Kidney (tissue), 14 donors: ENCODE measurements around the gene RTEL1. TPM values are rescaled to one million over a fixed set of nuclear protein-coding genes. Genes with fewer than 3 reads are reported as not detected.

Experiments
- DNase-seq, 5 donors: peaks; one replicate each; pipeline ENCODE4 v3.0.0-alpha.2; 2013 to 2020
- FAIRE-seq: peaks from 2 replicates; lab custom pipeline; 2012; peaks lifted over from hg19 to GRCh38; lab: Jason Lieb, UNC
- H3K27ac ChIP-seq, 2 donors: one replicate each; pipeline ENCODE4 v1.7.0; 2013; ENCODE audit warnings: low read depth in 2 of 2, low read length in 2 of 2, inconsistent platforms in 1 of 2
- H3K27me3 ChIP-seq: one replicate; pipeline ENCODE4 v1.7.1; 2013; ENCODE audit warnings: low read length, inconsistent platforms; ENCODE audit not compliant: control insufficient read depth, insufficient read depth
- H3K36me3 ChIP-seq, 3 donors: one replicate each; pipeline versions ENCODE4 v1.7.0 to v1.7.1; 2013; ENCODE audit warnings: low read length in 3 of 3, control low read depth in 1 of 3, inconsistent platforms in 1 of 3; ENCODE audit not compliant: insufficient read depth in 3 of 3, control insufficient read depth in 2 of 3
- H3K4me1 ChIP-seq, 3 donors: one replicate each; pipeline versions ENCODE4 v1.7.0 to v1.7.1; 2013; ENCODE audit warnings: low read length in 3 of 3, inconsistent platforms in 1 of 3, low read depth in 1 of 3; ENCODE audit not compliant: control insufficient read depth in 2 of 3, insufficient read depth in 2 of 3
- H3K4me3 ChIP-seq, 3 donors: one replicate each; pipeline versions ENCODE4 v1.7.0 to v1.8.1; 2013; ENCODE audit warnings: low read length in 3 of 3, control low read depth in 1 of 3, inconsistent platforms in 1 of 3
- H3K9ac ChIP-seq, 3 donors: one replicate each; pipeline versions ENCODE4 v1.7.0 to v1.7.1; 2013; ENCODE audit warnings: low read length in 3 of 3, control low read depth in 1 of 3, inconsistent platforms in 1 of 3
- H3K9me3 ChIP-seq, 3 donors: one replicate each; pipeline versions ENCODE4 v1.7.0 to v1.7.1; 2013; ENCODE audit warnings: low read length in 3 of 3, control low read depth in 1 of 3, inconsistent platforms in 1 of 3; ENCODE audit not compliant: control insufficient read depth in 2 of 3, insufficient read depth in 1 of 3
- CTCF ChIP-seq: IDR thresholded peaks from 3 replicates; pipeline ENCODE4 v1.5.1; 2012; ENCODE audit warnings: mild to moderate bottlenecking, moderate library complexity, borderline replicate concordance; ENCODE audit not compliant: insufficient read depth; ENCODE audit errors: extremely low read depth
- intact Hi-C: fragments of 100-400 bp; cut with DNase I; formaldehyde crosslinking; loops from one replicate; pipeline ENCODE4 v1.11.1; 2022
- polyA plus RNA-seq: library from polyadenylated mRNA; stranded (reverse); fragments of 350-450 nt; fragmentation: Illumina TruSeq; extraction: RNeasy Lipid Tissue Mini Kit (QIAGEN cat#74804); gene quantifications from one replicate; pipeline ENCODE4 v1.2.3, GENCODE V29; 2014; ENCODE audit warnings: low read depth, low replicate concordance; ENCODE audit not compliant: insufficient read depth
- total RNA-seq: library from RNA; stranded (reverse); fragmentation: NEBNext Ultra II Directional; extraction: Animal tissue kit (Norgen Biotek cat#: 25700); gene quantifications from one replicate; pipeline ENCODE4 v1.2.1, GENCODE V29; 2021
- donor health status: control.
- donor health status: control.
- donor health status: control.
- donor health status: control.
- donor health status: control.
- donor health status: DM: yes; HTN: yes; CAD: no.
- donor health status: Normal renal cell carcinoma (clear cell type).

Gene RTEL1
- total and polyA plus RNA-seq, 2 donors from 2014 or later, result 5.3 to 37.7 TPM

- Histone ChIP-seq H3K9ac (no peak overlapping the region), H3K27ac (no peak overlapping the region), H3K27me3 (no peaks in the 10 kb centered on the region), H3K36me3 (peaks cover 0 to 11% (median 9%) of the 10 kb centered on the region in 3 donors), H3K9me3 (no peaks in the 10 kb centered on the region), H3K4me1 (peaks cover 0 to 3% (median 0%) of the 10 kb centered on the region in 3 donors), H3K4me3 (no peak overlapping the region)
- intact Hi-C loops, result no loop called here
- TF ChIP-seq CTCF, result no peak
- FAIRE-seq, result no peak
- peak in 1 of 5 donors; percentile 75 for DNase-seq
Measured at GRCh38 chr20:63617092-63617875, 40.8 kb upstream of the RTEL1 start.

- Histone ChIP-seq H3K36me3 (peaks cover 0 to 11% (median 8%) of the 10 kb centered on the region in 3 donors), H3K9me3 (no peaks in the 10 kb centered on the region), H3K9ac (no peak overlapping the region), H3K27me3 (no peaks in the 10 kb centered on the region), H3K27ac (no peak overlapping the region), H3K4me3 (no peak overlapping the region), H3K4me1 (peaks cover 0 to 3% (median 0%) of the 10 kb centered on the region in 3 donors)
- intact Hi-C loops, result no loop called here
- no peak for TF ChIP-seq CTCF
- DNase-seq, result no peak
- no peak for FAIRE-seq
Measured at GRCh38 chr20:63617876-63618265, 40.2 kb upstream of the RTEL1 start.

GRCh38 chr20:63618291-63618980 lies 39.7 kb upstream of the RTEL1 start:
- peaks cover 0 to 11% (median 8%) of the 10 kb centered on the region in 3 donors for H3K36me3 ChIP-seq
- FAIRE-seq (no peak), DNase-seq (peak in 1 of 5 donors; percentile 43)
- H3K4me1 ChIP-seq, result peaks cover 0 to 3% (median 0%) of the 10 kb centered on the region in 3 donors
- intact Hi-C loops, result no loop called here
- no peak overlapping the region for H3K9ac ChIP-seq
- no peak for TF ChIP-seq CTCF
- no peaks in the 10 kb centered on the region for H3K27me3 ChIP-seq
- H3K27ac ChIP-seq, result no peak overlapping the region
- no peaks in the 10 kb centered on the region for H3K9me3 ChIP-seq
- H3K4me3 ChIP-seq, result no peak overlapping the region
